OCI-LY7 (cell line): Measurements from ENCODE around the gene OXCT1. TPM values are rescaled to one million over a fixed set of nuclear protein-coding genes. Genes with fewer than 3 reads are reported as not detected.

Source experiments
- BruUV-seq: library from RNA; stranded (reverse); fragments of 400-500 nt; replicated peaks from 2 replicates; lab custom pipeline; 2021; lab: Mats Ljungman, UMichigan
- CTCF ChIA-PET: fragments of 300-600 bp; sonication (Branson Sonifier 250); formaldehyde crosslinking; loops from one replicate; lab custom pipeline; 2022; ENCODE audit warnings: antibody characterized with exemption; ENCODE audit not compliant: unreplicated experiment; lab: Charles Lee
- POLR2A ChIA-PET: fragments of 300-600 bp; sonication (Branson Sonifier 250); formaldehyde crosslinking; loops from one replicate; lab custom pipeline; 2022; ENCODE audit warnings: antibody characterized with exemption; lab: Charles Lee
- DNase-seq: peaks from one replicate; pipeline ENCODE4 v3.0.0-alpha.2; 2015; ENCODE audit warnings: low spot score
- H2AFZ ChIP-seq: fragments of 200-600 bp; sonication (generic), shearing (Covaris generic); 2 replicates; pipeline ENCODE4 v1.6.1; 2014; ENCODE audit warnings: mild to moderate bottlenecking, antibody characterized with exemption, low read length, moderate library complexity
- H3K27ac ChIP-seq: fragments of 200-600 bp; sonication (generic); 2 replicates; pipeline ENCODE4 v1.5.1; 2014; ENCODE audit warnings: mixed run types, low read depth, mild to moderate bottlenecking, moderate library complexity, low read length, inconsistent platforms; ENCODE audit not compliant: poor library complexity, severe bottlenecking
- H3K36me3 ChIP-seq: fragments of 200-600 bp; sonication (generic); 2 replicates; pipeline ENCODE4 v1.6.1; 2014; ENCODE audit warnings: mild to moderate bottlenecking, antibody characterized with exemption, low read length, moderate library complexity, mixed read lengths; ENCODE audit not compliant: insufficient read depth
- H3K4me1 ChIP-seq: fragments of 200-600 bp; sonication (generic); 2 replicates; pipeline ENCODE4 v1.5.1; 2014; ENCODE audit warnings: mild to moderate bottlenecking, low read length; ENCODE audit not compliant: insufficient read depth, poor library complexity, severe bottlenecking
- H3K4me2 ChIP-seq: fragments of 200-600 bp; sonication (generic); 2 replicates; pipeline ENCODE4 v1.6.1; 2014; ENCODE audit warnings: mild to moderate bottlenecking, low read length
- H3K4me3 ChIP-seq: fragments of 200-600 bp; sonication (generic); 2 replicates; pipeline ENCODE4 v1.5.1; 2014; ENCODE audit warnings: mild to moderate bottlenecking, low read depth, low read length; ENCODE audit not compliant: poor library complexity, severe bottlenecking
- H3K79me2 ChIP-seq: fragments of 200-600 bp; sonication (generic); 2 replicates; pipeline ENCODE4 v1.6.1; 2016; ENCODE audit warnings: low read depth, mild to moderate bottlenecking, low read length, moderate library complexity, mixed read lengths; ENCODE audit not compliant: insufficient read depth
- H3K9me2 ChIP-seq: fragments of 200-600 bp; sonication (generic); 2 replicates; pipeline ENCODE4 v1.6.1; 2016; ENCODE audit warnings: mild to moderate bottlenecking, low read length, mixed read lengths; ENCODE audit not compliant: insufficient read depth
- H3K9me3 ChIP-seq: fragments of 200-600 bp; sonication (generic); 2 replicates; pipeline ENCODE4 v1.6.1; 2014; ENCODE audit warnings: mild to moderate bottlenecking, mixed run types, low read length, mixed read lengths
- H4K20me1 ChIP-seq: fragments of 200-600 bp; sonication (generic); 2 replicates; pipeline ENCODE4 v1.6.1; 2014; ENCODE audit warnings: mild to moderate bottlenecking, antibody characterized with exemption, low read length, moderate library complexity, mixed read lengths; ENCODE audit not compliant: insufficient read depth
- CTCF ChIP-seq: fragments of 200-600 bp; sonication (generic); conservative IDR thresholded peaks from 2 replicates; pipeline ENCODE4 v1.5.1; 2014; ENCODE audit warnings: mild to moderate bottlenecking, antibody characterized with exemption, low read length, moderate library complexity, mixed read lengths
- EZH2phosphoT487 ChIP-seq: fragments of 200-600 bp; sonication (generic); IDR thresholded peaks from 2 replicates; pipeline ENCODE4 v1.6.1; 2018; ENCODE audit warnings: low read depth, borderline replicate concordance, mild to moderate bottlenecking, mixed run types, antibody characterized with exemption, low read length, moderate library complexity, mixed read lengths
- intact Hi-C: fragments of 100-400 bp; cut with micrococcal nuclease; formaldehyde crosslinking; loops from one replicate; pipeline ENCODE4 v1.10.0; 2022; ENCODE audit not compliant: unreplicated experiment
- total RNA-seq, 2 experiments: library from RNA; depleted of rRNA in 1 of 2; stranded (reverse); fragments of >200 nt in 1 of 2; shearing (Covaris generic) in 1 of 2; gene quantifications; 2 replicates each; pipeline ENCODE4 v1.2.3, GENCODE V29; 2014 to 2022

The OXCT1 gene
- total RNA-seq, 2 experiments from 2014 or later = 27.0 to 43.4 TPM

DNA sequence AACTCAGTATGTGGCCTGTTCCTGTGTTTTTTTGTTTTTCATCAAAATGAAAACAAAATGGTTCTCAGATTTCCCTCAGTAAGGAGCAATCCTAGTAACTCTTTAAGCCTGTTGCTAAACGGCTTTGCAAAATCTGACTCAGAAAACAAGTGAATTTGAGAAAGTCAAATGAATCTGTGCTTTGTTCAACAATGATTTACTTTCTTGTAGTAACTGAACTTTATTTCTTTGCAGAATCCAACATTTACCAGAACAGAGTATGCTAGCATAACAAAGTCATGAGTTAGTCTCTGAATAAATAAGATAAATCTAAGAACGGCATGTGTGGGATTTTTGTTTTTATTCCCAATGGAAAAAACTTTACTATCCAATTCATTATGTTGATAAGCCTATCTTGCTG, 93.8 kb downstream of the OXCT1 start:
- no peak overlapping the region for H3K4me2 ChIP-seq
- no peaks in the 10 kb centered on the region for H3K79me2 ChIP-seq
- no peaks in the 10 kb centered on the region for H4K20me1 ChIP-seq
- H3K27ac ChIP-seq = no peak overlapping the region
- H3K36me3 ChIP-seq = peaks cover 7% of the 10 kb centered on the region; the same call in 1 of the 2 replicates
- DNase-seq = no peak
- H2AFZ ChIP-seq = no peak overlapping the region
- BruUV-seq = no TSS peak
- ChIA-PET POLR2A (interaction anchor here (2.2 kb wide), 1 partner anchor 9 kb away, joined by 10 read pairs; no protein-coding TSS in a partner anchor), CTCF (interaction anchor here (0.6 kb wide), 1 partner anchor 1912 kb away, joined by 7 read pairs; no protein-coding TSS in a partner anchor)
- H3K4me1 ChIP-seq = no peaks in the 10 kb centered on the region
- no peaks in the 10 kb centered on the region; the same call in 1 of the 2 replicates for H3K9me2 ChIP-seq
- intact Hi-C loops = no loop called here
- no peak overlapping the region for H3K4me3 ChIP-seq
- TF ChIP-seq EZH2phosphoT487 (no peak), CTCF (no peak)
- H3K9me3 ChIP-seq = no peaks in the 10 kb centered on the region

DNA sequence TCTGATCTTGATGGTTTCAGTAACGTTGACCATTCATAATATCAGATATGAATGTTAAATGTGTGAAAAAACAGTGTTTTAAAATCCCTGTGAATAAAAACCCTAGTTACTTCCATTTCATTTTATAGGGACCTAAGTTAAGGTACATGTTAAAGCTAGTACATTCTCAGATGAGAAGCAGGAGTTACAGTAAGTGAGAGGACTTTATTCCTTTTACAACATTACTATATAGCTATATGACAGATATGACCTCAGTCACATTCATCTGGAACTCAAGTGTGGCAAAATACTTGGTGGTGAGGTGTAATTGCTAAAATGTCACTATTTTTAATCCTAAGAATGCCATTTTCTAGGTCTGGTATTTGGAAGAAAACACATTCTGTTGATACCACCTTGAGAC, 96.4 kb downstream of the OXCT1 start:
- Histone ChIP-seq H3K4me3 (no peak overlapping the region), H3K27ac (no peak overlapping the region), H3K9me2 (no peaks in the 10 kb centered on the region; the same call in 1 of the 2 replicates), H2AFZ (no peak overlapping the region), H3K4me2 (no peak overlapping the region), H3K36me3 (peaks cover 7% of the 10 kb centered on the region; the same call in 1 of the 2 replicates), H3K9me3 (no peaks in the 10 kb centered on the region), H3K79me2 (no peaks in the 10 kb centered on the region), H3K4me1 (no peaks in the 10 kb centered on the region), H4K20me1 (no peaks in the 10 kb centered on the region)
- intact Hi-C loops = no loop called here
- TF ChIP-seq CTCF (no peak), EZH2phosphoT487 (no peak)
- CTCF ChIA-PET = no interaction called here
- BruUV-seq = no TSS peak
- POLR2A ChIA-PET = interaction anchor here (0.6 to 1.1 kb wide), 2 partner anchors 8 to 27 kb away, joined by 3 to 4 read pairs; no protein-coding TSS in a partner anchor
- no peak for DNase-seq

- intact Hi-C loops = no loop called here
- H3K4me2 ChIP-seq = no peak overlapping the region
- no peak for DNase-seq
- ChIA-PET CTCF (no interaction called here), POLR2A (interaction anchor here (0.8 to 1.1 kb wide), 3 partner anchors 11 to 82 kb away, joined by 3 to 4 read pairs (median 3); no protein-coding TSS in a partner anchor)
- H3K36me3 ChIP-seq = 0 out of 2 replicates have a peak, but pooled peaks cover 4% of the 10 kb centered on the region
- H3K27ac ChIP-seq = no peak overlapping the region
- no peaks in the 10 kb centered on the region for H3K79me2 ChIP-seq
- H3K4me3 ChIP-seq = no peak overlapping the region
- H4K20me1 ChIP-seq = no peaks in the 10 kb centered on the region
- H3K9me3 ChIP-seq = no peaks in the 10 kb centered on the region
- no peaks in the 10 kb centered on the region for H3K9me2 ChIP-seq
- H3K4me1 ChIP-seq = no peaks in the 10 kb centered on the region
- BruUV-seq = no TSS peak
- H2AFZ ChIP-seq = no peak overlapping the region
- TF ChIP-seq EZH2phosphoT487 = no peak
- no peak for TF ChIP-seq CTCF
These were observed 97.3 kb downstream of the OXCT1 start for GRCh38 chr5:41772785-41773442.
